Measurements from ENCODE around the gene PIANP. TPM values are rescaled to one million over a fixed set of nuclear protein-coding genes. Genes with fewer than 3 reads are reported as not detected.
"Not testable (repeated sequence)": the region's sequence is repeated elsewhere in the genome, so short reads cannot be mapped to it uniquely, and the experiment has no call there.

PIANP gene
- total and polyA plus RNA-seq, 2 donors (not counting 1 experiment from before 2014, with no cell fraction given): 0.24 to 0.54 TPM

GRCh38 chr12:6742834-6743233 is 42.2 kb upstream of the PIANP start:
- H3K27me3 ChIP-seq (replicated peaks in 1 of 4; ENCODE audit: control extremely low read depth in 1 of 4, control insufficient read depth in 3 of 4, insufficient read depth in 4 of 4, low read length in 3 of 4): no peaks in the 10 kb centered on the region
- WGBS (ENCODE audit: insufficient coverage): 86% methylated on average over 1 of the region's 3 CpGs
- Mint-ChIP-seq H3K27me3 (no peaks in the 10 kb centered on the region), H3K9me3 (ENCODE audit: insufficient read depth) (peaks cover 3% of the 10 kb centered on the region), H3K4me3 (no peak overlapping the region), H3K27ac (no peak overlapping the region), H3K4me1 (peaks cover 22% of the 10 kb centered on the region)
- H2AFZ ChIP-seq (ENCODE audit: insufficient read depth, low read depth, low read length, poor library complexity, severe bottlenecking): no peak overlapping the region
- H3K27ac ChIP-seq (ENCODE audit: low read length in 2 of 2): no peak overlapping the region
- H3K9ac ChIP-seq (ENCODE audit: low read length): no peak overlapping the region
- ATAC-seq (ENCODE audit: low read depth) (no peak), DNase-seq (no peak)
- H3K9me3 ChIP-seq (ENCODE audit: control extremely low read depth in 1 of 3, control insufficient read depth in 2 of 3, insufficient read depth in 1 of 3, low read length in 2 of 3): peaks cover 0 to 5% (median 4%) of the 10 kb centered on the region in 3 donors
- POLR2A ChIA-PET: no interaction called here
- H4K20me1 ChIP-seq (ENCODE audit: control insufficient read depth, insufficient read depth, low read length, poor library complexity, severe bottlenecking): no peaks in the 10 kb centered on the region
- H3K36me3 ChIP-seq (replicated peaks in 1 of 2; ENCODE audit: control extremely low read depth in 1 of 2, control insufficient read depth in 1 of 2, extremely low read depth in 1 of 2, insufficient read depth in 2 of 2, low read length in 1 of 2): peaks cover 0 to 11% of the 10 kb centered on the region in 2 experiments
- CTCF ChIA-PET: interaction anchor here (0.6 to 1.9 kb wide), 2 partner anchors 10 to 24 kb away, joined by 3 to 6 read pairs; partner anchors contain the start of genes MLF2 and PTMS
- no peaks in the 10 kb centered on the region for H3K79me2 ChIP-seq (ENCODE audit: control insufficient read depth, insufficient read depth, low read length)
- TF ChIP-seq CTCF (IDR thresholded peaks at IDR 0.05) (no peak), EZH2 (IDR thresholded peaks at IDR 0.05; ENCODE audit: borderline replicate concordance, insufficient read depth, low read depth, low read length, poor library complexity, severe bottlenecking) (no peak)
- intact Hi-C loops (cut with micrococcal nuclease): no loop called here
- peaks cover 15 to 18% of the 10 kb centered on the region in 2 donors for H3K4me1 ChIP-seq (ENCODE audit: control insufficient read depth in 2 of 2, insufficient read depth in 2 of 2, low read length in 2 of 2)
- H3K4me2 ChIP-seq (replicated peaks; ENCODE audit: low read depth, low read length, poor library complexity, severe bottlenecking): no peak overlapping the region
- no peak overlapping the region for H3K4me3 ChIP-seq (ENCODE audit: control extremely low read depth in 1 of 5, extremely low read depth in 1 of 5, insufficient read depth in 1 of 5, low read depth in 2 of 5, low read length in 4 of 5)

- ATAC-seq (ENCODE audit: low read depth); H3K27me3 Mint-ChIP-seq; H3K4me3 Mint-ChIP-seq; H3K4me3 ChIP-seq (ENCODE audit: control extremely low read depth in 1 of 5, extremely low read depth in 1 of 5, insufficient read depth in 1 of 5, low read depth in 2 of 5, low read length in 4 of 5); intact Hi-C loops (cut with micrococcal nuclease); H3K9me3 Mint-ChIP-seq (ENCODE audit: insufficient read depth); H3K27me3 ChIP-seq (replicated peaks in 1 of 4; ENCODE audit: control extremely low read depth in 1 of 4, control insufficient read depth in 3 of 4, insufficient read depth in 4 of 4, low read length in 3 of 4); H3K4me2 ChIP-seq (replicated peaks; ENCODE audit: low read depth, low read length, poor library complexity, severe bottlenecking); H3K9ac ChIP-seq (ENCODE audit: low read length); DNase-seq; H3K27ac ChIP-seq (ENCODE audit: low read length in 2 of 2); H3K27ac Mint-ChIP-seq; POLR2A ChIA-PET; H2AFZ ChIP-seq (ENCODE audit: insufficient read depth, low read depth, low read length, poor library complexity, severe bottlenecking); H3K36me3 ChIP-seq (replicated peaks in 1 of 2; ENCODE audit: control extremely low read depth in 1 of 2, control insufficient read depth in 1 of 2, extremely low read depth in 1 of 2, insufficient read depth in 2 of 2, low read length in 1 of 2); H3K79me2 ChIP-seq (ENCODE audit: control insufficient read depth, insufficient read depth, low read length); H3K9me3 ChIP-seq (ENCODE audit: control extremely low read depth in 1 of 3, control insufficient read depth in 2 of 3, insufficient read depth in 1 of 3, low read length in 2 of 3); H4K20me1 ChIP-seq (ENCODE audit: control insufficient read depth, insufficient read depth, low read length, poor library complexity, severe bottlenecking): not testable (repeated sequence)
- peaks cover 15 to 18% of the 10 kb centered on the region in 2 donors for H3K4me1 ChIP-seq (ENCODE audit: control insufficient read depth in 2 of 2, insufficient read depth in 2 of 2, low read length in 2 of 2)
- CTCF ChIA-PET: interaction anchor here (1.9 kb wide), 1 partner anchor 11 kb away, joined by 6 read pairs; the partner anchor contains the start of gene MLF2
- H3K4me1 Mint-ChIP-seq: peaks cover 19% of the 10 kb centered on the region
- WGBS (ENCODE audit: insufficient coverage): no CpG with 5 or more reads among the region's 12 CpGs
Observed at GRCh38 chr12:6742080-6742479, 41.5 kb upstream of the PIANP start.

Data from B cell (primary cell).